ENCODE results near the gene GPS1. TPM values are rescaled to one million over a fixed set of nuclear protein-coding genes. Genes with fewer than 3 reads are reported as not detected.
A peak's percentile ranks its signal among the peaks of the same experiment; 100 is the strongest.

The GPS1 gene
- total RNA-seq, 4 donors from 2014 or later: 72.4 to 113 (median 100) TPM

DNA sequence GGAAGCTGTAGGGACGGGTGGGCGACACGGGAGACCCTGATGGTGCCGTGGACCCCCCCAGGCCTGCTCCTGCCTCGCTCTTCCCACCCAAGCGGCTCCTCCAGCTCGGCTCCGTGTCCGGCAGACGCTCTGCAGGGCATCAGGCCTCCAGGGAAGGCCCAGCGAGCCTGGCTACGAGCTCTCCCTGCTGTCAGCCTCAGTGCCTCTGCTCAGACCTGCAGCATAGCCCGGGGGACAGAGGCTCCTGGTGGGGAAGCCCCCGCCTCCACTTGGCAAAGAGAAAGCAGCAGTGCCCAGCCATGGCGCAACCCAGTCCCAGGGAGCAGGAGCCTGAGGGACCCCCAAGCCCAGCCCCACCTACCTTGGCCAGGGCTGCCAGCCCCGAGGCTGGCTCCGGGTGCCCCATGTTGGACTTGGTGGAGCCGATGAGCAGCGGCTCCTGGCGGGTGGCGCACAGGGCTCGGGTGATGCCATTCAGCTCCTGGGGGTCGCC lies 40.4 kb downstream of the GPS1 start:
- H3K4me3 ChIP-seq: no peak overlapping the region
- peaks cover 19% of the 10 kb centered on the region for H3K4me1 ChIP-seq
- no peak overlapping the region for H3K27ac ChIP-seq
- TF ChIP-seq, protein P1, sequence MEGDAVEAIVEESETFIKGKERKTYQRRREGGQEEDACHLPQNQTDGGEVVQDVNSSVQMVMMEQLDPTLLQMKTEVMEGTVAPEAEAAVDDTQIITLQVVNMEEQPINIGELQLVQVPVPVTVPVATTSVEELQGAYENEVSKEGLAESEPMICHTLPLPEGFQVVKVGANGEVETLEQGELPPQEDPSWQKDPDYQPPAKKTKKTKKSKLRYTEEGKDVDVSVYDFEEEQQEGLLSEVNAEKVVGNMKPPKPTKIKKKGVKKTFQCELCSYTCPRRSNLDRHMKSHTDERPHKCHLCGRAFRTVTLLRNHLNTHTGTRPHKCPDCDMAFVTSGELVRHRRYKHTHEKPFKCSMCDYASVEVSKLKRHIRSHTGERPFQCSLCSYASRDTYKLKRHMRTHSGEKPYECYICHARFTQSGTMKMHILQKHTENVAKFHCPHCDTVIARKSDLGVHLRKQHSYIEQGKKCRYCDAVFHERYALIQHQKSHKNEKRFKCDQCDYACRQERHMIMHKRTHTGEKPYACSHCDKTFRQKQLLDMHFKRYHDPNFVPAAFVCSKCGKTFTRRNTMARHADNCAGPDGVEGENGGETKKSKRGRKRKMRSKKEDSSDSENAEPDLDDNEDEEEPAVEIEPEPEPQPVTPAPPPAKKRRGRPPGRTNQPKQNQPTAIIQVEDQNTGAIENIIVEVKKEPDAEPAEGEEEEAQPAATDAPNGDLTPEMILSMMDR (IDR thresholded peaks at IDR 0.05): no peak
- TF ChIP-seq EP300 (IDR thresholded peaks at IDR 0.05): no peak
- TF ChIP-seq POLR2A (IDR thresholded peaks at IDR 0.05): no peak
- no peak for TF ChIP-seq POLR2AphosphoS5 (IDR thresholded peaks at IDR 0.05)
- 91% methylated on average over 17 of the region's 23 CpGs for WGBS
- H3K27me3 ChIP-seq: no peaks in the 10 kb centered on the region
- DNase-seq (ENCODE audit: low spot score in 2 of 2): no peak
- no peaks in the 10 kb centered on the region for H3K9me3 ChIP-seq
- H3K36me3 ChIP-seq: peaks cover 92% of the 10 kb centered on the region

DNA sequence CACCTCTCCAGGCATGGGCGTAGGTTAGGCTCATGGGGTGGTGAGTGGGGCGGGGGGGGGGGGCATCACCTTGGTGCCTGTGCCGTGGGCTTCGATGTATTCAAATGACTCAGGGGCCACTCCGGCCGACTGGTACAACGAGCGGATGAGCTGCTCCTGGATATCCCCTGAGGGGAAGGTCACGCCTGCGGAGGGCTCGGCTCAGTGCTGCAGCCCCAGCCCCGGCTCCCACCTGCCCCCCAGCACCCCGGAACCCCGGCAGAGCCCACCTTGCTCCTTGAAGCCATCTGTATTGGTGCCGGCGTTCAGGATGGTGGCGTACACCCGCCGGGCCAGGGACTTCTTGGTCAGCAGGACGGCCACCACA lies 40.9 kb downstream of the GPS1 start:
- TF ChIP-seq POLR2A (IDR thresholded peaks at IDR 0.05): no peak
- TF ChIP-seq EP300 (IDR thresholded peaks at IDR 0.05): no peak
- no peak for TF ChIP-seq POLR2AphosphoS5 (IDR thresholded peaks at IDR 0.05)
- TF ChIP-seq, protein P1 (IDR thresholded peaks at IDR 0.05): no peak
- WGBS: 100% methylated on average over 1 of the region's 20 CpGs
- peaks cover 87% of the 10 kb centered on the region for H3K36me3 ChIP-seq
- peaks cover 23% of the 10 kb centered on the region for H3K4me1 ChIP-seq
- no peak overlapping the region for H3K27ac ChIP-seq
- no peak for DNase-seq (ENCODE audit: low spot score in 2 of 2)
- H3K9me3 ChIP-seq: no peaks in the 10 kb centered on the region
- H3K4me3 ChIP-seq: no peak overlapping the region
- H3K27me3 ChIP-seq: no peaks in the 10 kb centered on the region

DNA sequence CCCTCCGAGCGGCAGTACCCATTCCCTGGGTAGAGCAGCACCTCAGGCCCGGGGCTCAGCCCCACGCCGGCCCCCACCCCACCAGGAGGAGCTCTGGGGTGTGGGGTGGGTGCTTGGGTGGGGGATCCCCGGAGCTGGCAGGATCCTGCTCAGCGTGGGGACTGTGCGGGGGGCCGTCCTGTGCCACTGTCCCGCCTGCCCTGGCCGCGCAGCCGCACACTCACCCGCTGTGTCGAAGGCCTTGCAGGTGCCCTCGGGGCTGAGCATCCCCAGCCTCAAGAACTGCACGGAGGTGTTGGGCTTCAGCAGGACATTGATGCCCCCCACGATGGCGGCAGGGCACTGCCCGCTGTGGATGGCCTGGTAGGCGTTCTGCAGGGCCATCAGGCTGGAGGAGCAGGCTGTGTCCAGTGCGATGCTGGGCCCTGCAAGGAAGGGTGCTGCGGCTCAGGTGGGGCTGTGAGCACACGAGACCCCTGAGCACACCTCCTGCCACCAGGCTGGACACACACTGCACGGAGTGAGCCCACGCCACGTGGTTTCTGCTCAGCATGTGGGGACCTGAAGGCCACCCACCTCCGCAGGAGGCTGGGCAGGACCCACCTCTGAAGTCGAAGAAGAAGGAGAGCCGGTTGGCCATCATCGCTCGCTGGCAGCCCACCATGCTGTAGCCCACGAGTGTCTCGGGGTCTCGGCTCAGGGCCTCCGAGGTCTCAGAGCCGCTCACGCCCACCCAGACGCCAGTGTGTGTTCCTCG lies 41.5 kb downstream of the GPS1 start:
- WGBS: 92% methylated on average over 5 of the region's 40 CpGs
- Histone ChIP-seq H3K4me3 (no peak overlapping the region), H3K27me3 (no peaks in the 10 kb centered on the region), H3K4me1 (peaks cover 23% of the 10 kb centered on the region), H3K36me3 (peaks cover 81% of the 10 kb centered on the region), H3K9me3 (no peaks in the 10 kb centered on the region), H3K27ac (no peak overlapping the region)
- no peak for DNase-seq (ENCODE audit: low spot score in 2 of 2)
- TF ChIP-seq, protein P1 (IDR thresholded peaks at IDR 0.05): no peak
- TF ChIP-seq POLR2A (IDR thresholded peaks at IDR 0.05) (no peak), EP300 (IDR thresholded peaks at IDR 0.05) (no peak), POLR2AphosphoS5 (IDR thresholded peaks at IDR 0.05) (no peak)

DNA sequence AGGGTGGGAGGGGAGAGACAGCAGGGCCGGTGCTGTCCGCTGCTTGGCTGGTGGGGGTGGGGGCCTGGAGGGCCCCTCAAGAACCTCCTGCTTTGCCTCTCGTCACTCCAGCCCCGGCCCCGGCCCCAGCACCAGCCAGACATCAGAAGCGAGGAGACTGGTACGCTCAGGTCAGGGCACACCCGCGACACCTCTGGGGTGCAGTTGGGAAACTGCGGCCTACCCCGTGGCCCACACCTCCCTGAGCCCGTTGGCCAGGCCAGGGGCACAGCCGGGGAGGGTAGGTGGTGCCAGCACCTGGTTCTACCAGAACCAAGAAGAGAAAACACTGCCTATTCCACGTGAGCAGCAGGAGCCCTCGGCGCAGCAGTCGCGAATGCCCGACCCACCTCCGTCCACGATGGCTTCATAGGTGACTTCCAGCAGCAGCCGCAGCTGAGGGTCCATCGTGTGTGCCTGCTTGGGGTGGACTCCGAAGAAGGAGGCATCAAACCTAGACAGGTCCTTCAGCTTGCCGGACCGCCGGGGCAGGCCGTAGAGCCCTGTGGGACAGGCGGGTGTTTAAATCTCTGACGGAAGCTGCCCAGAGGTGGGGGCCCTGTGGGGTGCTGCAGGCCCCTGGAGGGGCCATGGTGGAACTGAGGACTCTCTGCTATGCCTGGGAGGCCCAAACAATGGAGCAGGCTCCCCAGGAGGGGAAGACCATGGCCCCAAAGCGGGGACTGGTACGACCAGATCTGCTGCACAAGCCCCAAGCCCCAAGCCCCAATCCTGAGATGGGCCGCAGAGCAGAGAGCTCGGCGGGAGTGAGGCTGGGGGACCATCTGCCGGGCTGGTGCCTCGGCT lies 43.5 kb downstream of the GPS1 start:
- no peak overlapping the region for H3K27ac ChIP-seq
- peaks cover 36% of the 10 kb centered on the region for H3K4me1 ChIP-seq
- no peak for DNase-seq (ENCODE audit: low spot score in 2 of 2)
- 93% methylated on average over 14 of the region's 37 CpGs for WGBS
- H3K36me3 ChIP-seq: peaks cover 61% of the 10 kb centered on the region
- peak overlapping the region; percentile 75 for H3K4me3 ChIP-seq
- no peak for TF ChIP-seq POLR2AphosphoS5 (IDR thresholded peaks at IDR 0.05)
- TF ChIP-seq EP300 (IDR thresholded peaks at IDR 0.05): no peak
- TF ChIP-seq, protein P1 (IDR thresholded peaks at IDR 0.05): no peak
- TF ChIP-seq POLR2A (IDR thresholded peaks at IDR 0.05): no peak
- H3K9me3 ChIP-seq: no peaks in the 10 kb centered on the region
- H3K27me3 ChIP-seq: no peaks in the 10 kb centered on the region

All from suprapubic skin (tissue), 4 donors.